PC-9 (cell line): ENCODE results near the gene SPG11.

Experiments
- CTCF ChIP-seq: fragments of 200-600 bp; sonication (generic); conservative IDR thresholded peaks from 2 replicates; pipeline ENCODE4 v1.6.1; 2017; ENCODE audit warnings: mixed run types, antibody characterized with exemption, mild to moderate bottlenecking, moderate library complexity
- EZH2 ChIP-seq: fragments of 200-600 bp; sonication (generic); IDR thresholded peaks from 2 replicates; pipeline ENCODE4 v1.8.0; 2017; ENCODE audit warnings: antibody characterized with exemption, low read depth

GRCh38 chr15:44657378-44657777, 6.1 kb downstream of the SPG11 start:
- TF ChIP-seq CTCF (no peak), EZH2 (no peak)
